GM23338 (cell line): ENCODE results near the gene STK24. TPM values are rescaled to one million over a fixed set of nuclear protein-coding genes. Genes with fewer than 3 reads are reported as not detected.
A peak's percentile ranks its signal among the peaks of the same experiment; 100 is the strongest.

Experiments used
- ATAC-seq: fragments of 200-7000 bp; cut with Tn5 transposase; 3 replicates; pipeline ENCODE4 v1.9.1; 2020
- DNase-seq: peaks from one replicate; pipeline ENCODE4 v3.0.0-alpha.2; 2015; ENCODE audit warnings: low spot score
- H2AFZ ChIP-seq: fragments of 200-600 bp; sonication (generic); 2 replicates; pipeline ENCODE4 v1.8.0; 2016; ENCODE audit warnings: antibody characterized with exemption, mild to moderate bottlenecking, moderate library complexity
- H3F3A ChIP-seq: fragments of 200-600 bp; sonication (generic); replicated peaks from 2 replicates; pipeline ENCODE4 v1.8.0; 2017; ENCODE audit warnings: antibody characterized with exemption, mixed run types, low read depth
- H3K27ac ChIP-seq: fragments of 200-600 bp; sonication (generic); 2 replicates; pipeline ENCODE4 v1.6.1; 2016; ENCODE audit warnings: low read depth
- H3K27me3 ChIP-seq: fragments of 200-600 bp; sonication (generic); 2 replicates; pipeline ENCODE4 v1.8.0; 2016; ENCODE audit warnings: mild to moderate bottlenecking, mixed run types, moderate library complexity; ENCODE audit not compliant: insufficient read depth
- H3K36me3 ChIP-seq: fragments of 200-600 bp; sonication (generic); 2 replicates; pipeline ENCODE4 v1.8.0; 2016; ENCODE audit warnings: mild to moderate bottlenecking; ENCODE audit not compliant: insufficient read depth
- H3K4me1 ChIP-seq: fragments of 200-600 bp; sonication (generic); 2 replicates; pipeline ENCODE4 v1.8.0; 2016; ENCODE audit warnings: mild to moderate bottlenecking, moderate library complexity; ENCODE audit not compliant: insufficient read depth
- H3K4me2 ChIP-seq: fragments of 200-600 bp; sonication (generic); 2 replicates; pipeline ENCODE4 v1.7.1; 2017; ENCODE audit warnings: mixed run types
- H3K4me3 ChIP-seq: fragments of 200-600 bp; sonication (generic); 2 replicates; pipeline ENCODE4 v1.6.1; 2016; ENCODE audit warnings: mixed run types
- H3K79me2 ChIP-seq: fragments of 200-600 bp; sonication (generic); replicated peaks from 2 replicates; pipeline ENCODE4 v1.8.0; 2017; ENCODE audit warnings: mild to moderate bottlenecking; ENCODE audit not compliant: insufficient read depth
- H3K9me2 ChIP-seq: fragments of 200-600 bp; sonication (generic); 2 replicates; pipeline ENCODE4 v1.8.0; 2017; ENCODE audit not compliant: insufficient read depth
- H4K20me1 ChIP-seq: fragments of 200-600 bp; sonication (generic); replicated peaks from 2 replicates; pipeline ENCODE4 v1.8.0; 2017; ENCODE audit warnings: mild to moderate bottlenecking; ENCODE audit not compliant: insufficient read depth
- H3K27ac Mint-ChIP-seq: 2 replicates; pipeline ENCODE4 v1.8.0; 2020; ENCODE audit warnings: inconsistent platforms, mild to moderate bottlenecking, moderate library complexity, mixed read lengths
- H3K27me3 Mint-ChIP-seq: 3 replicates; pipeline ENCODE4 v1.8.0; 2022; ENCODE audit warnings: low read depth, mild to moderate bottlenecking, moderate library complexity, mixed read lengths, inconsistent platforms; ENCODE audit not compliant: insufficient read depth, poor library complexity
- H3K36me3 Mint-ChIP-seq: 3 replicates; pipeline ENCODE4 v1.8.0; 2021; ENCODE audit warnings: low read depth, mild to moderate bottlenecking, inconsistent platforms, moderate library complexity, mixed read lengths
- H3K4me1 Mint-ChIP-seq: 3 replicates; pipeline ENCODE4 v1.8.0; 2020; ENCODE audit warnings: mild to moderate bottlenecking, inconsistent platforms, mixed read lengths
- H3K4me3 Mint-ChIP-seq: 3 replicates; pipeline ENCODE4 v1.8.0; 2021; ENCODE audit warnings: moderate library complexity, mild to moderate bottlenecking, inconsistent platforms, mixed read lengths
- H3K9me3 Mint-ChIP-seq: 3 replicates; pipeline ENCODE4 v1.8.0; 2020; ENCODE audit warnings: moderate library complexity, mild to moderate bottlenecking, inconsistent platforms, mixed read lengths
- CREB1 ChIP-seq: fragments of 250-450 bp; sonication (Bioruptor Pico); IDR thresholded peaks from 2 replicates; pipeline ENCODE4 v1.5.0; 2020; ENCODE audit warnings: low read depth, mild to moderate bottlenecking, moderate library complexity
- CTCF ChIP-seq, 2 experiments: fragments of 200-600 bp in 1 of 2; sonication (generic) in 1 of 2; conservative IDR thresholded peaks; 2 replicates each; pipeline versions ENCODE4 v1.5.1 to v1.6.1; 2016 to 2017; ENCODE audit warnings: antibody characterized with exemption in 2 of 2, low read depth in 2 of 2, mild to moderate bottlenecking in 2 of 2, moderate library complexity in 1 of 2
- EZH2 ChIP-seq: fragments of 200-600 bp; sonication (generic); IDR thresholded peaks from one replicate; pipeline ENCODE4 v1.8.0; 2017; ENCODE audit warnings: antibody characterized with exemption, mild to moderate bottlenecking, low read depth; ENCODE audit not compliant: unreplicated experiment
- EZH2phosphoT487 ChIP-seq: fragments of 200-600 bp; sonication (generic); IDR thresholded peaks from one replicate; pipeline ENCODE4 v1.8.1; 2018; ENCODE audit warnings: antibody characterized with exemption; ENCODE audit not compliant: unreplicated experiment
- JUNB ChIP-seq: IDR thresholded peaks from one replicate; pipeline ENCODE4 v1.6.1; 2016; ENCODE audit warnings: antibody characterized with exemption; ENCODE audit not compliant: unreplicated experiment
- NANOG ChIP-seq: IDR thresholded peaks from 2 replicates; pipeline ENCODE4 v1.6.1; 2016; ENCODE audit warnings: antibody characterized with exemption, borderline replicate concordance
- POLR2AphosphoS5 ChIP-seq: IDR thresholded peaks from 2 replicates; pipeline ENCODE4 v1.6.1; 2016; ENCODE audit warnings: antibody characterized with exemption, low read depth
- REST ChIP-seq: IDR thresholded peaks from one replicate; pipeline ENCODE4 v1.6.1; 2018; ENCODE audit warnings: antibody characterized with exemption; ENCODE audit not compliant: unreplicated experiment
- STAT1 ChIP-seq: IDR thresholded peaks from one replicate; pipeline ENCODE4 v1.6.1; 2016; ENCODE audit warnings: antibody characterized with exemption; ENCODE audit not compliant: unreplicated experiment
- ZNF114 ChIP-seq: fragments of 250-450 bp; sonication (Bioruptor Pico); IDR thresholded peaks from 2 replicates; pipeline ENCODE4 v1.5.0; 2020; ENCODE audit warnings: mild to moderate bottlenecking, moderate library complexity
- ZNF331 ChIP-seq: fragments of 250-450 bp; sonication (Bioruptor Pico); IDR thresholded peaks from 2 replicates; pipeline ENCODE4 v1.5.0; 2020; ENCODE audit warnings: low read depth, mild to moderate bottlenecking, moderate library complexity
- polyA plus RNA-seq: library from polyadenylated mRNA; unstranded; fragments of >200 nt; fragmentation: Nextera tagmentation; extraction: Ambion mirVana; gene quantifications from 2 replicates; pipeline ENCODE4 v1.2.1, GENCODE V29; 2016
- total RNA-seq: library from RNA; depleted of rRNA; stranded (reverse); fragments of >200 nt; shearing (Covaris generic); gene quantifications from 2 replicates; pipeline ENCODE4 v1.2.3, GENCODE V29; 2014

The STK24 gene
- total and polyA plus RNA-seq, 2 experiments from 2014 or later = 56.5 to 144 TPM

- H3K4me2 ChIP-seq = no peak overlapping the region
- no peaks in the 10 kb centered on the region; the same call in 1 of the 2 replicates for H3K36me3 ChIP-seq
- H3K27me3 Mint-ChIP-seq = peaks cover 2% of the 10 kb centered on the region
- H3K9me2 ChIP-seq = no peaks in the 10 kb centered on the region
- no peak overlapping the region for H3K27ac Mint-ChIP-seq
- H3K4me1 Mint-ChIP-seq = peaks cover 9% of the 10 kb centered on the region
- no peaks in the 10 kb centered on the region; the same call in 1 of the 2 replicates for H4K20me1 ChIP-seq
- H3K27me3 ChIP-seq = no peaks in the 10 kb centered on the region
- TF ChIP-seq EZH2phosphoT487 = no peak
- TF ChIP-seq EZH2 = no peak
- TF ChIP-seq NANOG = no peak
- TF ChIP-seq REST = no peak
- TF ChIP-seq CREB1 = no peak
- TF ChIP-seq ZNF114 (CRISPR knock-in tag) = no peak
- TF ChIP-seq STAT1 = no peak
- no peak for TF ChIP-seq ZNF331 (CRISPR knock-in tag)
- H3K9me3 Mint-ChIP-seq = no peaks in the 10 kb centered on the region
- DNase-seq = no peak
- no peak overlapping the region for H3K4me3 ChIP-seq
- no peaks in the 10 kb centered on the region for H3K79me2 ChIP-seq
- ATAC-seq = no peak
- H2AFZ ChIP-seq = no peak overlapping the region
- H3F3A ChIP-seq = no peaks in the 10 kb centered on the region
- peaks cover 4% of the 10 kb centered on the region; the same call in 2 of the 3 replicates for H3K36me3 Mint-ChIP-seq
- H3K27ac ChIP-seq = peak overlapping the region; percentile 74; the same call in 1 of the 2 replicates
- H3K4me1 ChIP-seq = peaks cover 5% of the 10 kb centered on the region; the same call in 1 of the 2 replicates
- no peak overlapping the region for H3K4me3 Mint-ChIP-seq
Measured at GRCh38 chr13:98406971-98407370, 169.9 kb downstream of the STK24 start.

- no peaks in the 10 kb centered on the region for H3K36me3 ChIP-seq
- H3K4me3 ChIP-seq = no peak overlapping the region
- no peaks in the 10 kb centered on the region; the same call in 1 of the 2 replicates for H4K20me1 ChIP-seq
- H3K79me2 ChIP-seq = no peaks in the 10 kb centered on the region
- H3K4me3 Mint-ChIP-seq = no peak overlapping the region
- H3K27me3 ChIP-seq = no peaks in the 10 kb centered on the region
- TF ChIP-seq CTCF (conservative IDR thresholded peaks at IDR 0.05; ENCODE audit: low read depth in 2 of 2) (peak in 1 of 2 experiments; percentile 36; a peak in 2 of 4 replicates), POLR2AphosphoS5 (no peak), JUNB (no peak), STAT1 (no peak), NANOG (no peak)
- peaks cover 12% of the 10 kb centered on the region for H3K4me1 Mint-ChIP-seq
- no peak overlapping the region for H3K27ac Mint-ChIP-seq
- ATAC-seq (no peak; the same call in 2 of the 3 replicates), DNase-seq (no peak)
- H3K27me3 Mint-ChIP-seq = peaks cover 2% of the 10 kb centered on the region
- H3K4me1 ChIP-seq = peaks cover 5% of the 10 kb centered on the region; the same call in 1 of the 2 replicates
- H3K4me2 ChIP-seq = no peak overlapping the region
- no peaks in the 10 kb centered on the region for H3K9me2 ChIP-seq
- H3K9me3 Mint-ChIP-seq = no peaks in the 10 kb centered on the region
- H3K27ac ChIP-seq = no peak overlapping the region
- no peak overlapping the region for H2AFZ ChIP-seq
- H3F3A ChIP-seq = no peaks in the 10 kb centered on the region
- H3K36me3 Mint-ChIP-seq = peaks cover 3% of the 10 kb centered on the region; the same call in 2 of the 3 replicates
Measured at GRCh38 chr13:98406427-98406826, 170.5 kb downstream of the STK24 start.
